Uterine smooth muscle cell (primary cell): ENCODE results near the gene GARIN6. TPM values are rescaled to one million over a fixed set of nuclear protein-coding genes. Genes with fewer than 3 reads are reported as not detected.

ENCODE experiments used
- total RNA-seq: library from RNA; depleted of rRNA; stranded (reverse); fragments of >200 nt; gene quantifications from 2 replicates; pipeline ENCODE4 v1.2.3, GENCODE V29; 2014

The GARIN6 gene
- not detected in 2 replicates for total RNA-seq

DNA sequence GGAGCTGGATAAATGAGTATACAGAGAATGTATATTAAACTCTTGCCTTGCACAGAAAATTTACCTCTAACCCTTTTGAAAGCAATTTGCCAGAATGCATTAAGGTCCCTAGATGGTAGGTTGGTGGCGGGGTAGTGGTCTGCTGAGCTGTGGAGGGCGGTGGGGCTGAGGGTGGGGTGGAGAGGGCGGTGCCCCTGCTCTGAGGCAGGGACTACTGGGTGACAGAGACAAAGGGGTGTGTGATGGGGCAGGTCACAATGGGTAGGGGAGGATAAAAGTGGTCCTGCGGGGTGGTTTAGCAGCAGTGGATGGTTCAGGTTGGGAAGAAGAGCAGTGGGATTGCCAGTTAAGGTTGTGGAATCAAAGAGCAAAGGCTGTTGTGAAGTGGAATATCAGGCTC, at the start of gene GARIN6:
TSS of gene GARIN6 (plus strand) at position 301 of the 400 bp plus-strand sequence. CDS start 422 bp downstream, outside the sequence.

